Middle frontal gyrus (tissue), 1 donor: ENCODE results near the gene HSPB6.

Experiments
- DNase-seq: peaks from one replicate; pipeline ENCODE4 v3.0.0-alpha.2; 2015; ENCODE audit warnings: low spot score; ENCODE audit errors: extremely low spot score

The HSPB6 gene

GRCh38 chr19:35767288-35768081 lies 10.7 kb upstream of the HSPB6 start:
- DNase-seq: no peak

GRCh38 chr19:35766571-35767104 lies 9.8 kb upstream of the HSPB6 start:
- DNase-seq: no peak

- no peak for DNase-seq
These were observed 7.8 kb upstream of the HSPB6 start for GRCh38 chr19:35764432-35765315.

GRCh38 chr19:35760711-35761349 lies 4.0 kb upstream of the HSPB6 start:
- DNase-seq: no peak

GRCh38 chr19:35759697-35760096 lies 2.9 kb upstream of the HSPB6 start:
- DNase-seq: no peak

DNA sequence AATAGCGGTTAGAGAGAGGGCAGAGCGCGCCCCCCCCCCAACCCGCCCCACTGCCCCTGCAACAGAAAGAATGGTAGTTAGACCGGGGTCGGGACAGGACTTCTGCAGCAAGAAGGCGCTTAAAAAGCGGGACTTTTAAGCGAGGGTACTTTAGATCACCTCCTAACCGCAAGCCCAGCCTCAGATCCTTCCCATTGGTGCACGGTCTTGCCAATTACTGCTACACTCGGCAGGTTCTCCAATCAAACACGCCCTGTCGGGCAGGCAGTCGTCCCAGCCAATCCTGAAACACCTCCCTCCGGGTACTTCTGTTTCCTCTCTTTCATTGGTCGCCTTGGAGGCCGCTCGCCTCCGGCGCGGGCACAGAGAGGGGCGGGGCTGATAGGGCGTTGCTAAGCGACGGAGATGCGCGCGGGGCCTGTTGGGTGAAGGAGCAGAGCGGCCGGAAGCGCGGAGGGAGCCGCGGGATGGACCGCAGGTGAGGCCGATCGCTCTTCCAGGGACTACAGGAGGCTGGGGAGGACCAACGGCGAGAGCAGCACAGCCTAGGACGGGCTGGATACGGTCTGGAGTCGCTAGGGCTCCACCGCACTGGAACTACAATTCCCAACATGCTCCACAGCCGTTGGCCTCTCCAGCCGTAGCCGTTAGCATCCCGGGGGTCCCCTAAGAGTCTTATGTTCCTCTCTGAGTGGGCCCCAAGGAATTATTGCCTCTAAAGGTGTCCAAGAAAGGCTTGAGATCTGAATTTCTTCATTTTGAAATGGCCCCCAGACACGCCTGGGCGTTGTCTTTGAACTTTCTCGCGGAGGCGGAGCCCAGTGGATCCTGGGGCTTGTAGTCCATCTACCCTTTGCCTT lies 1.1 kb upstream of the HSPB6 start, which contains the start of gene PROSER3:
PROSER3 (plus strand) TSS at position 428 of the 860 bp plus-strand sequence; CDS start at position 468, 40 bp downstream.
- DNase-seq: peak; percentile 97

- DNase-seq: no peak
These were observed 461 bp upstream of the HSPB6 start for GRCh38 chr19:35757231-35757748.

DNA sequence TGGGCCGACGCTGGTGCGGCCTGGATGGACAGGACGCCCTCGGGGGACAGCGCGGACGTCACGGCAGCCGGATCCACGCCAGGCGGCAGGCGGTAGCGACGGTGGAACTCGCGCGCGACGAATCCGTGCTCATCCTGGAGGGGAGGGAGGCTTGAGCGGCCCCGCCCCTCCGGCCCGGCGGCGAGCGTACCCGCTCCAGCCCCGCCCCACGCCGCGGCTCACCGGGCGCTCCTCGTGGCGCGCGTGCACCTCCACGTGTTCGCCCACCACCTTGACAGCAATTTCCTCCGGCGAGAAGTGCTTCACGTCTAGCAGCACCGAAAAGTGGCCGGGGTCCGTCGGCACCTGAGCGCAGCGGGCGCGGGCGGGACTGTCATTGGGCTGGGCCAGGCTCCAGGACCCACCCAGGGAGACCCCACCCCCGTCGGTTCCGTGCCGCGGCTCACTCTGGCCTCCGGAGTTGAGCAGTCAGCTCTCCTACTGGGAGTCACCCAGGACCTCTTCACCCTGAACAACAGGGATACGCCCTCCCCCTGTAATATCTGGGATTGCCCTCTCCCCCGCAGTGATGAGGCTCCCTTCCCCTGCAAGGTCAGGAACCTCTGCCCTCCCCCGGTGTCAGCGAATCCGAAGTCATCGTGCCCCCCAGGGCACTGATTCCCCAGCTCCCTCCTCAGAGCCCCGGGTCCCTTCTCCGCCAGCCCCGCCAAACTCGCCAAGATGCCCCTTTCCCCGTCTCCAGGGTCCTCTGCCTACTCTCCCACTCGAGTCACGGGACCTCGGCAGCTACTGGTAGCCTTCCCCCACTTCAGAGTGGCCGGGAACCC lies 1.1 kb downstream of the HSPB6 start:
- DNase-seq: no peak

GRCh38 chr19:35755131-35755549 lies 1.7 kb downstream of the HSPB6 start:
- DNase-seq: no peak

DNA sequence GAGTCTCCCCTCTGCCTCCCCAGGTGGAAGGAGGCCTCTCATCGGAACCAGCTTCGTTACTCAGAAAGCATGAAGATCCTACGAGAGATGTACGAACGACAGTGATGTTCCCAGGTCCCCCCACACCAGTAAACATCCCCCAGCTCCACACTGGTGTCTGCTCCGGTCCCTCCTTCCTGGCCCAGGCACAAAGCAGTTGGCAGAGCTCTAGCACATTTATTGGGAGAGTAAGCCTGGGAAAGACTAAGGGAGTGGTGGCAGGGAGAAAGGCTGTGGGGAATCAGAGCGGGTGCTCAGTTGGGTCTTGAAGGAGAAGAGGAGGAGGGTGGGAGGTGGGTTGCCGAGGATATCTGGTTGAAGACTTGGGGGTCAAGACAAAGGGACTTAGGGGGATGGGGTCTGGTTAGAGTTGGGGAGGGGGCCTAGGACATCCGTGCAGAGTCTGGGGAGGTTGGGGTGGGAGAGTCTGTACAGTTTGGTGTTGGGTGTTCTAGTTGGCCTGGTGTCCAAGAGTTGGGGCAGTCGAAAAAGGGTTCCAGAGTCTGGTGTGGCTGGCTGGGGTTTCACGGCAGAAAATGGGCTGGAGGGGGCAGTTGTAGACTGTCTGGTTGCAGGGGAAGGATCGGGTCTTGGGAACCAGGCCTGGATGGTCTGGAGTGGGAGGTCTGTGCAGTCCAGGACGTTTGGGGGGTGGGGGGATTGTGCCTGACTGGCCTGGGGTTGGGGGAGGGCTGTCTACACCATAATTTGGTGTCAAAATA lies 2.3 kb downstream of the HSPB6 start:
- no peak for DNase-seq

GRCh38 chr19:35753634-35754369 lies 3.0 kb downstream of the HSPB6 start:
- no peak for DNase-seq

- DNase-seq: no peak
These were observed 4.0 kb downstream of the HSPB6 start for GRCh38 chr19:35752746-35753350.

GRCh38 chr19:35751839-35752745 lies 4.7 kb downstream of the HSPB6 start:
- no peak for DNase-seq

GRCh38 chr19:35750167-35750566 lies 6.7 kb downstream of the HSPB6 start:
- no peak for DNase-seq

- DNase-seq: peak; percentile 100
These were observed 8.5 kb downstream of the HSPB6 start, which contains the start of gene LIN37 for GRCh38 chr19:35748106-35749020. Gene LIN37 (plus strand): TSS chr19:35748576. CDS start chr19:35748725, 149 bp downstream.
